ENCODE results near the gene YDJC. TPM values are rescaled to one million over a fixed set of nuclear protein-coding genes. Genes with fewer than 3 reads are reported as not detected.
A peak's percentile ranks its signal among the peaks of the same experiment; 100 is the strongest.
"Not testable (repeated sequence)": the region's sequence is repeated elsewhere in the genome, so short reads cannot be mapped to it uniquely, and the experiment has no call there.

The YDJC gene
- polyA plus RNA-seq, 1 donor, result 27.6 TPM

DNA sequence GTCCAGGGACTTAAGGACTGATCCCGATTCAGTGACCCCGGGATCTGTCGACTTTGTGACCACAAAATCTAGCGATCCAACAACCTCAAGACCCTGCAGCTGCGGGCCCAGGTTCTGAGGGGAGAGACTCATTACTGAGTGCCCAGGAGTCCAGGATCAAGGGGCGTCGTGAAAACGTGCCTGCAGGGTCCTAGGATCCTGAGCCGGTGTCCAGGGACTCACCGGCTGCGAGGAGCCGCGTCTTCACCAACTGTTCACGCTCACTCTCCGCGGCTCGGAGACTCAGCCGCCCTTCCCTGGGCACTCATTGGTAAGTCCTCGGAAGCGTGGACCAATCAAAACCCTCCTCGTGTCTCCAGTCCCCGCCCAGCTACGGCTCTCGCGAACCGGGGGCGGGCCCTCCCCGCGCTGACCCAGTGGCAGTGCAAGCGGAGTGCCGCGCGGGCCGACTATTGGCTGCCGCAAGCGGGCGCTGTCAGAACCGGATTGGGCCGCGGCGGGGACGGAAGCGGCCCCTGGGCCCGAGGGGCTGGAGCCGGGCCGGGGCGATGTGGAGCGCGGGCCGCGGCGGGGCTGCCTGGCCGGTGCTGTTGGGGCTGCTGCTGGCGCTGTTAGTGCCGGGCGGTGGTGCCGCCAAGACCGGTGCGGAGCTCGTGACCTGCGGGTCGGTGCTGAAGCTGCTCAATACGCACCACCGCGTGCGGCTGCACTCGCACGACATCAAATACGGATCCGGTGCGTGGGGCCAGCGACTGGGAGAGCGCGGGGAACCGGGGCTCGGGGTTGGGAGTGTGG is 12.2 kb upstream of the YDJC start, which contains the start of gene SDF2L1:
SDF2L1 (plus strand) TSS at position 514 of the 795 bp plus-strand sequence; CDS start at position 549, 35 bp downstream.
- peak; percentile 98 to 100 for DNase-seq
- H3K4me3 ChIP-seq (ENCODE audit: low read length), result peak within 1 kb of the TSS; percentile 79
- no CpG with 5 or more reads among the region's 76 CpGs for WGBS (ENCODE audit: insufficient coverage, low lambda C conversion rate)

DNA sequence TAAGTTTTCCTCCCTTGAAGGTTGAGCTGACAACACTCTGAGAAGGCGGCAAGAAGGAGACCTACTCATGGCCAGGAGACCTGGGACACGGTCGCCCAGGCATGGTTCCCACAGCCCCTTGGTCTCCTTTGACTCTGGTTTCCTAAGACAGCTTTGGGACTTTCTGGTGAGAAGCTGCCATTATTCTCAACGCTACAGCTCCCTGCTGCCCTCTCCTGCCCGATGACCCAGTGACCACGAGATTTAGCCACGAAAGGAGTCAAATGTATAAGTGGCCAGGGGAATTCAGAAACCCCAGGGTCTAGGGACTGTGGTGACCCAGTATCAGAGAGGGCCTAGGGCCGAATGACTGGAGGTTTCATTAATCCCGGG is 11.6 kb upstream of the YDJC start:
- whole genome bisulfite sequencing (ENCODE audit: insufficient coverage, low lambda C conversion rate), result no CpG with 5 or more reads among the region's 9 CpGs
- Histone ChIP-seq H3K4me3 (ENCODE audit: low read length) (peak overlapping the region; percentile 53), H3K27me3 (ENCODE audit: control insufficient read depth, insufficient read depth, low read length) (no peaks in the 10 kb centered on the region), H3K4me1 (ENCODE audit: control insufficient read depth, insufficient read depth, low read length) (peaks cover 16% of the 10 kb centered on the region), H3K9me3 (ENCODE audit: control insufficient read depth, low read depth, low read length) (no peaks in the 10 kb centered on the region), H3K36me3 (ENCODE audit: control insufficient read depth, insufficient read depth, low read length) (peaks cover 10% of the 10 kb centered on the region), H3K27ac (ENCODE audit: low read length) (peak overlapping the region; percentile 72)
- DNase-seq, result no peak

More for the DNA sequence above, 12.2 kb upstream of the YDJC start, which contains the start of gene SDF2L1:
- Histone ChIP-seq H3K9me3 (ENCODE audit: control insufficient read depth, low read depth, low read length) (no peaks in the 10 kb centered on the region), H3K27ac (ENCODE audit: low read length) (peak within 1 kb of the TSS; percentile 72), H3K27me3 (ENCODE audit: control insufficient read depth, insufficient read depth, low read length) (no peaks in the 10 kb centered on the region), H3K36me3 (ENCODE audit: control insufficient read depth, insufficient read depth, low read length) (peaks cover 12% of the 10 kb centered on the region), H3K4me1 (ENCODE audit: control insufficient read depth, insufficient read depth, low read length) (peaks cover 16% of the 10 kb centered on the region)

DNA sequence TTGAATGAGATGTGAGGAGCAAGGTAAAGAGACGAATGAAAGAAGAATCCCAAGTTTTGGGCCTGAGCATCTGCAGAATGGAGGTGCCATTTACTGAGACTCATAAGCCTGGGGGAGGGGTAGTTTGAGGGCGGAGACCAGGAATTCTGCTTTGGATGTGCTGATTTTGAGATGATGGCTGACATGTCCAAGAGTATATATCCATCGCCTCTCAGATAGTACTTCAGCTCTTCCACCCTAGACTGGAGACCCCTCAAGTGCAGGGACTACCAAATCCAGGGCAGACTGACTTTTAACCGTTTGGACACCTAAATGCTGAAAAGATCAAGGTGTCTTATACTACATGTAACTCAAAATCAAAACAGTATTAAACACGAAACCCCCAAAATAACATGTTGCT is 11.0 kb upstream of the YDJC start:
- H3K36me3 ChIP-seq (ENCODE audit: control insufficient read depth, insufficient read depth, low read length), result peaks cover 6% of the 10 kb centered on the region
- no peaks in the 10 kb centered on the region for H3K9me3 ChIP-seq (ENCODE audit: control insufficient read depth, low read depth, low read length)
- H3K4me1 ChIP-seq (ENCODE audit: control insufficient read depth, insufficient read depth, low read length), result peaks cover 16% of the 10 kb centered on the region
- H3K4me3 ChIP-seq (ENCODE audit: low read length), result no peak overlapping the region
- 100% methylated on average over 1 of the region's 5 CpGs for WGBS (ENCODE audit: insufficient coverage, low lambda C conversion rate)
- peak overlapping the region; percentile 72 for H3K27ac ChIP-seq (ENCODE audit: low read length)
- DNase-seq, result no peak
- H3K27me3 ChIP-seq (ENCODE audit: control insufficient read depth, insufficient read depth, low read length), result no peaks in the 10 kb centered on the region

DNA sequence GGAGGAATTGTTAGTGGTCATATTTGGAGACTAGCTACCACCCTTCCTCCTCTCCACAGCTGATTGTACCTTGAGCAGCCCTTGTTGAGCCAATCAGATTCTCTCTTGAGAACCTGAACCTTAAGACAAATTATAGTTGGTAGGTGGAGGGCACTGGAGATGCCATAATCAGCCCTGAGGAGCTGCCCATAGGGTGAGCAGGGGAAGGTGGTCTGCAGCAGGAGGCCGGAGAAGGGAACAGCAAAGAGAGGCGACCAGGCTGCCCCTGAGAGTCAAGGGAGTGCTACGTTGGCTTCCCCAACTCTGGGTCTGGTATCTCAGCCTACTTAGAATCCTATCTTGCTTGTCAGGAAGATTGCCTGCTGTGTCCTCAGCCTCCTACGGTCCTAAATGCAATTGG is 9.5 kb upstream of the YDJC start:
- Histone ChIP-seq H3K27me3 (ENCODE audit: control insufficient read depth, insufficient read depth, low read length) (no peaks in the 10 kb centered on the region), H3K36me3 (ENCODE audit: control insufficient read depth, insufficient read depth, low read length) (peaks cover 3% of the 10 kb centered on the region), H3K4me3 (ENCODE audit: low read length) (no peak overlapping the region), H3K4me1 (ENCODE audit: control insufficient read depth, insufficient read depth, low read length) (peaks cover 16% of the 10 kb centered on the region), H3K9me3 (ENCODE audit: control insufficient read depth, low read depth, low read length) (no peaks in the 10 kb centered on the region), H3K27ac (ENCODE audit: low read length) (no peak overlapping the region)
- no CpG with 5 or more reads among the region's 4 CpGs for WGBS (ENCODE audit: insufficient coverage, low lambda C conversion rate)
- no peak for DNase-seq

DNA sequence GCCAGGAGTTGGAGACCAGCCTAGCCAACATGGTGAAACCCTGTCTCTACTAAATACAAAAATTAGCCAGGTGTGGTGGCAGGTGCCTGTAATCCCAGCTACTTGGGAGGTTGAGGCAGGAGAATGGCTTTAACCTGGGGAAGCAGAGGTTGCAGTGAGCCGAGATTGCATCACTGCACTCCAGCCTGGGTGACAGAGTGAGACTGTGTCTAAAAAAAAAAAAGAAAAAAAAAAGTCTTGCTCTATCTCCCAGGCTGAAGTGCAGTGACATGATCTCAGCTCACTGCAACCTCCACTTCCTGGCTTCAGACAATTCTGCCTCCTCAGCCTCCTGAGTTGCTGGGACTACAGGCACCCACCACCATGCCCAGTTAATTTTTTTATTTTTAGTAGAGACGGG is 7.6 kb upstream of the YDJC start:
- not testable (repeated sequence) for H3K9me3 ChIP-seq (ENCODE audit: control insufficient read depth, low read depth, low read length); H3K27ac ChIP-seq (ENCODE audit: low read length); H3K36me3 ChIP-seq (ENCODE audit: control insufficient read depth, insufficient read depth, low read length); H3K27me3 ChIP-seq (ENCODE audit: control insufficient read depth, insufficient read depth, low read length); H3K4me3 ChIP-seq (ENCODE audit: low read length); DNase-seq
- H3K4me1 ChIP-seq (ENCODE audit: control insufficient read depth, insufficient read depth, low read length), result peaks cover 14% of the 10 kb centered on the region
- WGBS (ENCODE audit: insufficient coverage, low lambda C conversion rate), result no CpG with 5 or more reads among the region's 2 CpGs

DNA sequence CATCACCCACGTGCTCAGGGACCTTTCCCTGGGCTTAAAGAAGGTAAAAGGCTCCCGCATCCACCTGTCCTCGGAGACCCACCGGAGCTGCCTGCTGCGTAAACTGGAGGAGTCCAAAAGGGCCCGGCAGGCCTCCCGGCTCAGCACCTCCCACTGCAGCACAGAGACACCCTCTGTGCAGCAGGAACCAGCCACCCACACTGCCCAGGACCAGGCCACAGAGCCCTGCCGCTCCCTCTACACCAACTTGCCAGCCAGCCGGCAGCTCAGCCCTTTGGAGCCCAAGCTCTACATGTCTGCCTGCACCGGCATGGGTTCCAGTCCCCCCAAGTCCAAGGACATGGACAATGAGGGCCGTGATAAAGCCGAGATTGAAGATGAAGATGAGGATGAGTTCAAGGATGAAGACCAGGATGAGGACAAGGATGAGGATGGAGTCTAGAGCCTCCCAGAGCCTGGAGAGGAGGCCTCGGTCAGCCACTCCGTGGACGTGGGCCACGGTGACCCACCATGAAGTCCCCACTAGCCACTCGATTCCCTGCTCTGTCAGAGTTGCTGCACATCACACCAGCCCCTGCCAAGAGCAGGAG is 6.9 kb upstream of the YDJC start:
- Histone ChIP-seq H3K4me1 (ENCODE audit: control insufficient read depth, insufficient read depth, low read length) (peaks cover 14% of the 10 kb centered on the region), H3K27ac (ENCODE audit: low read length) (no peak overlapping the region), H3K36me3 (ENCODE audit: control insufficient read depth, insufficient read depth, low read length) (no peaks in the 10 kb centered on the region), H3K27me3 (ENCODE audit: control insufficient read depth, insufficient read depth, low read length) (no peaks in the 10 kb centered on the region), H3K9me3 (ENCODE audit: control insufficient read depth, low read depth, low read length) (peaks cover 4% of the 10 kb centered on the region), H3K4me3 (ENCODE audit: low read length) (no peak overlapping the region)
- no peak for DNase-seq
- 80% methylated on average over 2 of the region's 17 CpGs for WGBS (ENCODE audit: insufficient coverage, low lambda C conversion rate)

DNA sequence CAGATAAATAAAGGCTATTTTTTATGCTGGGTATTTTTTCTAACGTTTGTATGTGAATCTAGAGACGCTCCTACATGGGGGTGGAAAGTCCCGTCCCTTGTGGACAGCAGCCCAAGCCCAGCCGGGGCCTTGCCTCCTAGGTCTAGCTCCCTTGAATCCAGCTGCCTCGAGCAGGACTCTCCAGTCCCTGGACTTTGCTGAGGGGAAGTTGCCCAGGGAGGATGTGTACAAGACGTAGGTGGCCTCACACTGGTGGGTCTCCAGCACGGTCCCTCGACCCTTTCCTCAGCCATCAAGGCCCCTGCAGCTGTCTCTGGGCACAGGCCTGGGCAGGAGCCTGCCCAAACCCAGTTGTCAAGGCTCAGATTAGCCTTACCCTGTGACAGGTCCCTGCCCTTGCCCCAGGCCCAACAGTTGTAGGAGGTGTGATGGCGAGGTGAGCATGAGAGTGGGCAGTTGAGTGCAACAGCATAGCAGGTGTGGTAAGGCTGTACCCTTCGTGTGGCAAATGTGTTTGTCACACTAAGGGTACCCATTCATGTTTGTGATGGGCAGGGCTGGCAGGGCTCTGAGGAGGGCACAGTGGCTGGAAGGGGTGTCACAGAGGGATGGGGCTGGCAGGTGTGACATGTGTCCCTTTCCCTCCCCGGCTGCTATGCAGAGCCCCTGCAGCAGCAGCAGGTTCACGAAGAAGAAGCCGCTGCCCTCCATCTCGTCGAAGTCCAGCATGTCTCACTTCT is 6.1 kb upstream of the YDJC start:
- no peak overlapping the region for H3K27ac ChIP-seq (ENCODE audit: low read length)
- no peaks in the 10 kb centered on the region for H3K36me3 ChIP-seq (ENCODE audit: control insufficient read depth, insufficient read depth, low read length)
- no peak overlapping the region for H3K4me3 ChIP-seq (ENCODE audit: low read length)
- WGBS (ENCODE audit: insufficient coverage, low lambda C conversion rate), result no CpG with 5 or more reads among the region's 15 CpGs
- peaks cover 4% of the 10 kb centered on the region for H3K9me3 ChIP-seq (ENCODE audit: control insufficient read depth, low read depth, low read length)
- peaks cover 6% of the 10 kb centered on the region for H3K4me1 ChIP-seq (ENCODE audit: control insufficient read depth, insufficient read depth, low read length)
- DNase-seq, result no peak
- H3K27me3 ChIP-seq (ENCODE audit: control insufficient read depth, insufficient read depth, low read length), result no peaks in the 10 kb centered on the region

DNA sequence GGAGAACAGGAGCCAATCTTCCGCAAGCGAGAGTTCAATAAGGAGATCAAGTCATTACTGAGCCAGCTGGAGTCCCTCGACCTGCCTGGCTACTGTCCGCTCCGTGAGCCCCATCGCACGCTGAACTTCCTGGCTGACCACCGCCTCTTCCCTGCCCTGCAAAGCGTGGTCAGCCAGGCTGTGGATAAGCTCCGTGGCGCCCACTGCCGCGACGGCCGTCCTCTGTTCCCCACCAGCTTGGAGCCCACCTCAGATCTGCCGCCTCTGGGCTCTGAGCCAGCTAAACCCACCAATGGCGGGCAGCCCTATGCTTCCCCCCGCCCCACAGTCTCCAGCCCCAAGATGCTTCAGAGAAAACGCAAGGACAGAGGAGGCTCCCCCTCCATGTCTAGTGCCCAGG is 5.0 kb upstream of the YDJC start:
- peaks cover 4% of the 10 kb centered on the region for H3K9me3 ChIP-seq (ENCODE audit: control insufficient read depth, low read depth, low read length)
- no CpG with 5 or more reads among the region's 19 CpGs for WGBS (ENCODE audit: insufficient coverage, low lambda C conversion rate)
- no peak for DNase-seq
- H3K4me1 ChIP-seq (ENCODE audit: control insufficient read depth, insufficient read depth, low read length), result peaks cover 3% of the 10 kb centered on the region
- no peak overlapping the region for H3K4me3 ChIP-seq (ENCODE audit: low read length)
- no peak overlapping the region for H3K27ac ChIP-seq (ENCODE audit: low read length)
- H3K27me3 ChIP-seq (ENCODE audit: control insufficient read depth, insufficient read depth, low read length), result no peaks in the 10 kb centered on the region
- H3K36me3 ChIP-seq (ENCODE audit: control insufficient read depth, insufficient read depth, low read length), result no peaks in the 10 kb centered on the region

DNA sequence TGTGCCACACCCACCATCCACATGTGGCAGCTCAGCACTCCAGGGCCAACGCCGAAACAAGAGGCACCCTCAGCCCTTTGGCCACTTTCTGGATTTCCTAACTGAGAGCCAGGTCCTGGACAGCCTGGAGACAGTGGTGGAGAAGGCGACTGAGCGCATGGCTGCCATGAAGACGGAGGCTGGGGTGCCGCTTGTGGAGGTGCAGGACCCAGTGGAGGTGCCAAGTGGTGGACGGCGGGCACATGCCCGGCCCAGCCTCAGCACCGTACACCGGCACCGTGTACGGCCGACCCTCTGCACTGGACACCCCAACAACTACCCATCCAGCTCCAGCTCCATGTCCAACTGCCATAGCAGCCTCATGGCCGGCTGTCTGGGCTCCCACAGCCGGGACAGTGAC is 4.3 kb upstream of the YDJC start:
- WGBS (ENCODE audit: insufficient coverage, low lambda C conversion rate), result no CpG with 5 or more reads among the region's 16 CpGs
- H3K27me3 ChIP-seq (ENCODE audit: control insufficient read depth, insufficient read depth, low read length), result no peaks in the 10 kb centered on the region
- no peak overlapping the region for H3K4me3 ChIP-seq (ENCODE audit: low read length)
- no peak overlapping the region for H3K27ac ChIP-seq (ENCODE audit: low read length)
- H3K4me1 ChIP-seq (ENCODE audit: control insufficient read depth, insufficient read depth, low read length), result no peaks in the 10 kb centered on the region
- H3K9me3 ChIP-seq (ENCODE audit: control insufficient read depth, low read depth, low read length), result peaks cover 4% of the 10 kb centered on the region
- H3K36me3 ChIP-seq (ENCODE audit: control insufficient read depth, insufficient read depth, low read length), result no peaks in the 10 kb centered on the region
- DNase-seq, result no peak

DNA sequence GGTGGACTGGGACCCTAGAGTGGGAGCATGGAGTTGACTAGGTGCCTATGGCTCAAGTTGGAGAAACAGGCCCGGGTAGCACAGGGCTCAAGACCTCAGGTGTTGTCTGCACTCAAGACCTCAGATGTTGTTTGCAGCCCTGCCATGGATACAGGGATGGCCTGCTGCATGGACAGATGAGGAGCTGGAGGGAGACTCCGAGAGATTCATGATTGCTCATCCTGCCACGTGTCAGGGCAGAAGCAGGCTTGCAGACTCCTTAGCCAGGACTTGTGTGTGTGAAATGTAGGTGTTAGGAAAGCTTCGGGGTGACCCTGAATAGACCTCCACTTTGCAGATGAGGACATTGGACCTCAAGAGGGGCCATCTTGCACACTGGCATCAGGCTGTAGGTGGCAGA is 3.7 kb upstream of the YDJC start:
- Histone ChIP-seq H3K4me1 (ENCODE audit: control insufficient read depth, insufficient read depth, low read length) (peaks cover 2% of the 10 kb centered on the region), H3K27ac (ENCODE audit: low read length) (no peak overlapping the region), H3K36me3 (ENCODE audit: control insufficient read depth, insufficient read depth, low read length) (peaks cover 1% of the 10 kb centered on the region), H3K27me3 (ENCODE audit: control insufficient read depth, insufficient read depth, low read length) (no peaks in the 10 kb centered on the region), H3K4me3 (ENCODE audit: low read length) (no peak overlapping the region), H3K9me3 (ENCODE audit: control insufficient read depth, low read depth, low read length) (peaks cover 7% of the 10 kb centered on the region)
- no peak for DNase-seq
- no CpG with 5 or more reads among the region's 4 CpGs for WGBS (ENCODE audit: insufficient coverage, low lambda C conversion rate)

Measured in large intestine (tissue), 3 donors.